M059J (cell line): ENCODE measurements around the gene FRMD6. TPM values are rescaled to one million over a fixed set of nuclear protein-coding genes. Genes with fewer than 3 reads are reported as not detected.

ENCODE experiments used
- DNase-seq: peaks from one replicate; pipeline ENCODE4 v3.0.0-alpha.2; 2012; ENCODE audit warnings: low read depth
- total RNA-seq: library from RNA; depleted of rRNA; stranded (reverse); fragments of >200 nt; shearing (Covaris generic); gene quantifications from 2 replicates; pipeline ENCODE4 v1.2.3, GENCODE V29; 2014

Gene FRMD6
- total RNA-seq, 1 experiment from 2014 or later = 132 TPM

- no peak for DNase-seq
Observed at GRCh38 chr14:51628238-51628637, 23.5 kb upstream of the FRMD6 start.

GRCh38 chr14:51630987-51631386, 20.7 kb upstream of the FRMD6 start:
- DNase-seq = no peak

- DNase-seq = peak; percentile 78
Observed at GRCh38 chr14:51633298-51633697, 18.4 kb upstream of the FRMD6 start.

GRCh38 chr14:51636109-51636508, 15.6 kb upstream of the FRMD6 start:
- DNase-seq = peak; percentile 50

- peak; percentile 68 for DNase-seq
Observed at GRCh38 chr14:51638071-51638944, 13.4 kb upstream of the FRMD6 start.

- no peak for DNase-seq
Observed at GRCh38 chr14:51639668-51640316, 11.9 kb upstream of the FRMD6 start.

GRCh38 chr14:51643140-51643539, 8.6 kb upstream of the FRMD6 start:
- peak; percentile 90 for DNase-seq

GRCh38 chr14:51644217-51644933, 7.3 kb upstream of the FRMD6 start:
- peak; percentile 72 for DNase-seq

GRCh38 chr14:51648296-51648695, 3.4 kb upstream of the FRMD6 start:
- peak; percentile 57 for DNase-seq

GRCh38 chr14:51650716-51651387, 858 bp upstream of the FRMD6 start:
- no peak for DNase-seq

GRCh38 chr14:51652168-51653078, 713 bp downstream of the FRMD6 start:
- peak; percentile 33 for DNase-seq

- DNase-seq = peak; percentile 83
Observed at GRCh38 chr14:51653079-51653774, 1.5 kb downstream of the FRMD6 start.

- no peak for DNase-seq
Observed at GRCh38 chr14:51653775-51654532, 2.2 kb downstream of the FRMD6 start.

GRCh38 chr14:51654533-51654845, 2.8 kb downstream of the FRMD6 start:
- DNase-seq = no peak

GRCh38 chr14:51657762-51658161, 6.1 kb downstream of the FRMD6 start:
- peak; percentile 60 for DNase-seq

- DNase-seq = no peak
Observed at GRCh38 chr14:51658441-51659173, 6.9 kb downstream of the FRMD6 start.

- DNase-seq = no peak
Observed at GRCh38 chr14:51660741-51661140, 9.0 kb downstream of the FRMD6 start.

GRCh38 chr14:51661504-51661903, 9.8 kb downstream of the FRMD6 start:
- DNase-seq = no peak

- no peak for DNase-seq
Observed at GRCh38 chr14:51663783-51664326, 12.1 kb downstream of the FRMD6 start.
